IMR-90 (cell line): ENCODE data around the gene YAF2. TPM values are rescaled to one million over a fixed set of nuclear protein-coding genes. Genes with fewer than 3 reads are reported as not detected.

Experiments used
- ATAC-seq: fragments of 200-7000 bp; cut with Tn5 transposase; 2 replicates; pipeline ENCODE4 v1.9.1; 2020; ENCODE audit warnings: low read depth, mild to moderate bottlenecking, moderate library complexity
- BruUV-seq: library from RNA; stranded (reverse); fragments of 400-500 nt; replicated peaks from 2 replicates; lab custom pipeline; 2021; lab: Mats Ljungman, UMichigan
- CTCF ChIA-PET: fragments of 300-600 bp; formaldehyde crosslinking; extraction: SDS; loops from one replicate; lab custom pipeline; 2021; ENCODE audit warnings: antibody characterized with exemption; lab: Yijun Ruan, JAX
- POLR2A ChIA-PET: fragments of 300-600 bp; sonication (Branson Sonifier 250); formaldehyde crosslinking; loops from one replicate; lab custom pipeline; 2022; ENCODE audit warnings: antibody characterized with exemption; ENCODE audit not compliant: unreplicated experiment; lab: Charles Lee
- DNase-seq: peaks from one replicate; pipeline ENCODE4 v3.0.0; 2013
- H2AFZ ChIP-seq: replicated peaks from 2 replicates; pipeline ENCODE3; 2013; ENCODE audit warnings: low read length, mild to moderate bottlenecking; ENCODE audit not compliant: poor library complexity
- H2AK5ac ChIP-seq: 2 replicates; pipeline ENCODE4 v1.6.1; 2013; ENCODE audit warnings: low read depth, low read length, inconsistent platforms
- H2AK9ac ChIP-seq: replicated peaks from 2 replicates; pipeline ENCODE3; 2013; ENCODE audit warnings: mild to moderate bottlenecking, low read depth, low read length, moderate library complexity; ENCODE audit not compliant: poor library complexity
- H2BK120ac ChIP-seq: 2 replicates; pipeline ENCODE4 v1.6.1; 2013; ENCODE audit warnings: low read depth, low read length, inconsistent platforms
- H2BK15ac ChIP-seq: 3 replicates; pipeline ENCODE4 v1.6.1; 2013; ENCODE audit warnings: low read depth, low read length, inconsistent platforms
- H2BK20ac ChIP-seq: 2 replicates; pipeline ENCODE4 v1.6.1; 2013; ENCODE audit warnings: low read depth, mild to moderate bottlenecking, inconsistent platforms, low read length, moderate library complexity
- H2BK5ac ChIP-seq: 2 replicates; pipeline ENCODE4 v1.6.1; 2013; ENCODE audit warnings: mild to moderate bottlenecking, low read depth, low read length, inconsistent platforms; ENCODE audit not compliant: poor library complexity, severe bottlenecking
- H3K14ac ChIP-seq: replicated peaks from 2 replicates; pipeline ENCODE4 v1.6.1; 2013; ENCODE audit warnings: low read depth, low read length, inconsistent platforms
- H3K18ac ChIP-seq: 2 replicates; pipeline ENCODE4 v1.6.1; 2013; ENCODE audit warnings: low read depth, low read length, control low read depth
- H3K23ac ChIP-seq: 2 replicates; pipeline ENCODE4 v1.6.1; 2013; ENCODE audit warnings: low read depth, low read length, inconsistent platforms
- H3K27ac ChIP-seq: 2 replicates; pipeline ENCODE4 v1.5.1; 2013; ENCODE audit warnings: mild to moderate bottlenecking, control low read depth, low read length; ENCODE audit not compliant: insufficient read depth
- H3K27me3 ChIP-seq: 2 replicates; pipeline ENCODE4 v1.6.1; 2013; ENCODE audit warnings: low read length; ENCODE audit not compliant: control insufficient read depth, insufficient read depth
- H3K36me3 ChIP-seq: 2 replicates; pipeline ENCODE4 v1.6.1; 2013; ENCODE audit warnings: low read length, mixed read lengths; ENCODE audit not compliant: control insufficient read depth, insufficient read depth
- H3K4ac ChIP-seq: 2 replicates; pipeline ENCODE4 v1.6.1; 2013; ENCODE audit warnings: low read depth, low read length, inconsistent platforms
- H3K4me1 ChIP-seq: 2 replicates; pipeline ENCODE4 v1.6.1; 2013; ENCODE audit warnings: low read length, mixed read lengths; ENCODE audit not compliant: control insufficient read depth, insufficient read depth
- H3K4me2 ChIP-seq: 2 replicates; pipeline ENCODE4 v1.6.1; 2013; ENCODE audit warnings: low read depth, mild to moderate bottlenecking, control low read depth, low read length, moderate library complexity
- H3K4me3 ChIP-seq: 2 replicates; pipeline ENCODE4 v1.5.1; 2013; ENCODE audit warnings: low read depth, mild to moderate bottlenecking, control low read depth, low read length, moderate library complexity; ENCODE audit not compliant: insufficient read depth
- H3K56ac ChIP-seq: 2 replicates; pipeline ENCODE4 v1.6.1; 2013; ENCODE audit warnings: low read length, inconsistent platforms; ENCODE audit not compliant: insufficient read depth; ENCODE audit errors: extremely low read depth
- H3K79me1 ChIP-seq, 2 experiments: 2 replicates each; pipeline ENCODE4 v1.6.1; 2013; ENCODE audit warnings: low read length in 2 of 2, inconsistent platforms in 1 of 2, low read depth in 1 of 2
- H3K9ac ChIP-seq: 2 replicates; pipeline ENCODE4 v1.6.1; 2013; ENCODE audit warnings: low read depth, low read length, control low read depth
- H3K9me1 ChIP-seq: 2 replicates; pipeline ENCODE4 v1.6.1; 2013; ENCODE audit warnings: low read length, inconsistent platforms; ENCODE audit not compliant: insufficient read depth
- H3K9me3 ChIP-seq: 2 replicates; pipeline ENCODE4 v1.6.1; 2013; ENCODE audit warnings: low read length; ENCODE audit not compliant: control insufficient read depth, insufficient read depth
- H4K20me1 ChIP-seq: 2 replicates; pipeline ENCODE4 v1.6.1; 2013; ENCODE audit warnings: low read length, inconsistent platforms; ENCODE audit not compliant: insufficient read depth
- H4K5ac ChIP-seq: 2 replicates; pipeline ENCODE4 v1.6.1; 2013; ENCODE audit warnings: mild to moderate bottlenecking, low read depth, low read length, control low read depth
- H4K8ac ChIP-seq, 2 experiments: 2 replicates each; pipeline ENCODE4 v1.6.1; 2013; ENCODE audit warnings: low read depth in 2 of 2, low read length in 2 of 2, control low read depth in 1 of 2, inconsistent platforms in 1 of 2
- H4K91ac ChIP-seq: 2 replicates; pipeline ENCODE4 v1.6.1; 2013; ENCODE audit warnings: low read depth, low read length, inconsistent platforms; ENCODE audit not compliant: insufficient read depth
- MXI1 ChIP-seq: IDR thresholded peaks from 2 replicates; pipeline ENCODE4 v1.6.1; 2012; ENCODE audit warnings: low read depth, mild to moderate bottlenecking, low read length, moderate library complexity, borderline replicate concordance
- NFE2L2 ChIP-seq: fragments of 150-350 bp; IDR thresholded peaks from 2 replicates; pipeline ENCODE4 v1.6.1; 2016; ENCODE audit warnings: low read depth, mild to moderate bottlenecking, low read length
- WGBS, 2 experiments: methylation state at CpG; one replicate each; pipeline versions ENCODE4 v1.1.5 to v1.1.7; 2013; ENCODE audit warnings: missing lambda C conversion rate in 2 of 2; ENCODE audit not compliant: insufficient read length in 1 of 2; ENCODE audit errors: extremely low coverage in 2 of 2; 5-methylcytosine and 5-hydroxymethylcytosine counted together
- dilution Hi-C: fragments of 300-500 bp; cut with HindIII; formaldehyde crosslinking; loops from one replicate; pipeline ENCODE4 v1.14.3; 2018; ENCODE audit warnings: low sequenced_read_pairs; ENCODE audit not compliant: unreplicated experiment
- in situ Hi-C: fragments of 300-500 bp; cut with MboI; formaldehyde crosslinking; loops from 3 replicates; pipeline ENCODE4 v1.14.3; 2019; ENCODE audit warnings: low sequenced_read_pairs, inconsistent platforms, mixed read lengths
- intact Hi-C: fragments of 100-400 bp; cut with micrococcal nuclease; formaldehyde crosslinking; loops from 2 replicates; pipeline ENCODE4 v1.10.0; 2022
- polyA plus RNA-seq, 3 experiments: library from polyadenylated mRNA; depleted of rRNA; stranded (reverse); fragments of >200 nt; gene quantifications; 2 replicates each; pipeline ENCODE4 v1.2.3, GENCODE V29; 2012; ENCODE audit warnings: low replicate concordance in 1 of 3
- total RNA-seq: library from RNA; depleted of rRNA; stranded (reverse); fragments of >200 nt; gene quantifications from 2 replicates; pipeline ENCODE4 v1.2.3, GENCODE V29; 2012

YAF2 gene
- total and polyA plus RNA-seq, 2 of the 4 experiments (the other 2 are of a cell fraction): 7.9 to 14.2 TPM

DNA sequence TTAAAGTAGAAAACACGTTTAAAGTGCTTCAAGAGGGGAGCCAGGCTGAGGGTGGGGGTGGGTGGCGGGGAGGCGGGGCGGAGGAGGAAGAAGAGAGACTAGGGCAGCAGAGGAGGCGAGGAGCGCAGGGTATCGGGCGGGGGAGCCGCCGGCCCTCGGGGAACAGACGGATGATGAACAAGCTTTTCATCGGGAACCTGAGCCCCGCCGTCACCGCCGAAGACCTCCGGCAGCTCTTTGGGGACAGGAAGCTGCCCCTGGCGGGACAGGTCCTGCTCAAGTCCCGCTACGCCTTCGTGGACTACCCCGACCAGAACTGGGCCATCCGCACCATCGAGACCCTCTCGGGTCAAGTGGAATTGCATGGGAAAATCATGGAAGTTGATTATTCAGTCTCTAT lies 48.7 kb upstream of the YAF2 start:
- no peak overlapping the region for H3K4me2 ChIP-seq
- no peaks in the 10 kb centered on the region for H3K4me1 ChIP-seq
- ChIA-PET POLR2A (no interaction called here), CTCF (no interaction called here)
- H3K9me1 ChIP-seq: no peaks in the 10 kb centered on the region
- no peak overlapping the region for H2BK15ac ChIP-seq
- no peak overlapping the region for H4K91ac ChIP-seq
- H2BK20ac ChIP-seq: no peak overlapping the region
- H3K36me3 ChIP-seq: no peaks in the 10 kb centered on the region
- H3K23ac ChIP-seq: no peak overlapping the region
- no peaks in the 10 kb centered on the region for H3K9me3 ChIP-seq
- dilution Hi-C loops: no loop called here
- no peaks in the 10 kb centered on the region for H3K79me1 ChIP-seq
- H2AK9ac ChIP-seq: no peak overlapping the region
- no peak overlapping the region for H4K8ac ChIP-seq
- ATAC-seq (no peak), DNase-seq (no peak)
- H3K27ac ChIP-seq: no peak overlapping the region
- H3K14ac ChIP-seq: no peak overlapping the region
- no peak overlapping the region for H3K56ac ChIP-seq
- H2BK5ac ChIP-seq: no peak overlapping the region
- BruUV-seq: no TSS peak
- in situ Hi-C loops: no loop called here
- no peak overlapping the region for H2BK120ac ChIP-seq
- H3K18ac ChIP-seq: no peak overlapping the region
- H3K4me3 ChIP-seq: no peak overlapping the region
- intact Hi-C loops: no loop called here
- H3K9ac ChIP-seq: no peak overlapping the region
- no peaks in the 10 kb centered on the region for H4K20me1 ChIP-seq
- H4K5ac ChIP-seq: no peak overlapping the region
- H3K4ac ChIP-seq: no peak overlapping the region
- no peak overlapping the region for H2AK5ac ChIP-seq
- peaks cover 3% of the 10 kb centered on the region; the same call in 1 of the 2 replicates for H3K27me3 ChIP-seq
- WGBS, 2 experiments: 81% methylated on average over 8 of the region's 26 CpGs; no CpG with 5 or more reads in 1 of the 2 experiments
- no peak overlapping the region for H2AFZ ChIP-seq
- TF ChIP-seq MXI1 (no peak), NFE2L2 (no peak)
